Measurements from ENCODE around the gene MARVELD3.

MARVELD3 gene

DNA sequence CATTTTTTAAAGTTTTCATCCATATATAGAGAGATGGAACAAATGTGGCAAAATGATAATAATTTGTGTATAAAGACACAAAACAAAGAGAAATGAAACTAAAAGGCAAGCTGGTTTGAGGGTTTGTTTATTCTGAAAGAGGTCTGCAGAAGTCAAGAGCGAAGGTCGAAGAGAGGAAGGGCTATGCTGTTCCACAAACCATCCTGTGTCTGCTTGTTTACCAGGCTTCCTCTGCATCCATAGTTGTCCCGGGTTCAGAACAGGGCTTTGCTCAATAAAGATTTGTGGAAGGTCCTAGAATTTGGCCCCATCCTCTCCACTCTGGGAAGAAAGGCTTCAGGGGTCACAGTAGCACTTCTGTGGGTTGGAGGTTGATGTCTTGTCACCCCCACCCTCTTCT lies 2.4 kb upstream of the MARVELD3 start:
- no peak for DNase-seq

GRCh38 chr16:71625113-71625850 lies 702 bp upstream of the MARVELD3 start:
- DNase-seq: no peak

GRCh38 chr16:71626858-71627213 lies 852 bp downstream of the MARVELD3 start:
- DNase-seq: no peak

- no peak for DNase-seq
Measured at GRCh38 chr16:71627731-71628181, 1.8 kb downstream of the MARVELD3 start.

DNA sequence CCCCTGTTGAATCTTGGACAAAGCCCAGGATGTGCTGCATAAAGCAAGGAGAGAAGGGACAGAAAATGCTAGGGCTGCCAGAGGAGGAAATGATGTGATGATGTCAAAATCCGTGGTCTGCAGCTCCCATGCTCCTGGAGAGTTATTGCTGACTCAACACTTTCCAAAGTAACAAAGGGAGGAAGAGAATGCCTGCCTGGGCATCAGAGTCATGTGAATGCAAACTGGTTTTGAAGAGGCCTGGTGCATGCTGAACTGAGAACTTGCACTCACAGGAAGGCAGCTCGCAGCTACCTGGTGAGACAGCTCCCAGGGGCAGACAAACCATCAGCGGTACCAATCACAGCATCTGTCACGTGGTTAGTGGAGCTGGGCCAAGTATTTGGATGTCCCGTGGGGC lies 2.8 kb downstream of the MARVELD3 start:
- DNase-seq: peak; percentile 52

DNA sequence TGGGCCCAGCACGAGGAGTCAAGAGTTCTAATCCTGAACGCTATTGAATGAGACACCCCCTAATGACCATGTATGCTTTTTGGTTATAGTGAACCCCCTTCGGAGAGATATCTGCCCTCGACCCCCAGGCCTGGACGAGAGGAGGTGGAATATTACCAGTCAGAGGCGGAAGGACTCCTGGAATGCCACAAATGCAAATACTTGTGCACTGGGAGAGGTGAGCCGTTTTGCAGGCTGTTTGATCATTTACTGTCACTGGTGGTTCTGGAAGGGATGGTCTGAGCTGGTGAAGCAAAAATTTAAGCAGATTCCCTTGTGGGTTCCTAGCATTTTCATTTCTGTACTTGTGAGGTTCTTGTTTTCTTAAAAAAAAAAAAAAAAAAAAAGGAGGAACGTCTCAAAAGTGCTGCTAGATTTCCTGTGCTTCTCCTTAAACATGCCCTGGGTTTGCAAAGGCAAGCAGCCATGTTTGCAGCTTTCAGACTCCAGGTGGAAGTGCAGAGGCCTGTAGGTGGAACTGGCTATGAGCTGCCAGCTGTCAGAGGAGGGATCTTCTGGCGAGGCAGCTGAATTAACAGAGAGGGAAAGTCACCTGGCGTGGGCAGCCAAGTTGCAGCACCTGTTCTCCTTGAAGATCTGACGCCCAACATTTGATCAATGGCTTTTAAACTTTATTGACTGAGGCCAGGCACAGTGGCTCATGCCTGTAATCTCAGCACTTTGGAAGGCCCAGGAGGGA lies 3.5 kb downstream of the MARVELD3 start:
- DNase-seq: no peak

- DNase-seq: no peak
Measured at GRCh38 chr16:71630808-71631207, 4.8 kb downstream of the MARVELD3 start.

GRCh38 chr16:71631776-71632175 lies 5.8 kb downstream of the MARVELD3 start:
- no peak for DNase-seq

GRCh38 chr16:71635632-71636031 lies 9.6 kb downstream of the MARVELD3 start:
- DNase-seq: no peak

DNA sequence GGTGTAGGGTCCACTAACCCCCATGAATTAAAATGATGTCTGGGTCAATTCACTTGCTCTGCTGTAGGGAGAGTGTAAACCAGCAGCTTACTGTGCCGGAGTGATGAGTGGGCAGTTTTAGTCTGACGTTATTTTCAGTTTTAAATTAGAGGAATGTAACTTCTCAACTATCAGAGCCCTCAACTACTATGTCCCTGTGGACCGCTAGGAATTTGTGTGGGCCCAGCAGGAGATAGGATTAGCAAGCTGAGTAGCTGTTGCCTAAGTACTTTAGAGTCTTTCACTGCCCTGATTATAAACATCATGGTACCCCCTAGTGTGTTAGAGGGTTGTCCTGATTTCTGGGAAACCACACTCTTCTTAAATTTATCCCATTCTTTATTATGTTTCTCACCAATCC lies 11.4 kb downstream of the MARVELD3 start:
- DNase-seq: peak; percentile 95

DNA sequence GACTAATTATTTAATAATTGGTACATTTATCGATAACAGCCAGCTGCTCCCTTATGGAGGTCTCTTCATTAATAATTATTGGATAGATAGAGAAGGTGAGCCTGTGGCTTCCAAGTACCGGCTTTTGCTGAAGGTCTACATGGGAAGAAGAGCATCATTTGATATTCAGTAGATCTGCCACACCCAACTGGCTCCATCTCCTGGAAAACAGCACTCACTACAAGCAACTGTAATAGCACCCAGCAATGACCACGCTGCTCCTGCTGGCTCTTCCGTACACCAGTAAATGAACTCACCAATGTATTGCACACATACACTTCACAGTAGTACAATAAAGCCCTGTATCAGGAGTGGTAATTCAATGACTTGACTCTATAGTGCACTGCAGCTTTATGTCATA lies 19.5 kb downstream of the MARVELD3 start:
- peak; percentile 38 for DNase-seq

DNA sequence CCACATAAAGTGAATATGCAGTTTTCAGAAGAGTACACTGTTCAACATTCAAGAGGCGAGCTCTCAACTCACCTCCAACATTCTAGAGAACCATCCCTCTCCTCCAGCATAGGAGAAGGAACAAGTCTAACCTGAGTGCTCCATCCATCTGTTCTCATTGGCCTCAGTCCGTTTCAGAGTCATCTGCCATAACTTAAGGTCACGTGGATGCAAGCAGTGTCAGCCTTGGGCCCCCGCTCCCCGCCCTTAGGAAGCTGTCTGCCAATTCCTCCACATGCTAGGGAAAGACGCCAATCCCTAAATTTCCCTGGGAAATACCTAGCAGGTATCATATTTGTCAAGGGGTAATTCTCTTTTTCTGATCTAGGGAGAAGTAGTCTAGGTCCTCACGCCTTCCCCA lies 21.4 kb downstream of the MARVELD3 start:
- DNase-seq: no peak

GRCh38 chr16:71648162-71648561 lies 22.2 kb downstream of the MARVELD3 start:
- no peak for DNase-seq

DNA sequence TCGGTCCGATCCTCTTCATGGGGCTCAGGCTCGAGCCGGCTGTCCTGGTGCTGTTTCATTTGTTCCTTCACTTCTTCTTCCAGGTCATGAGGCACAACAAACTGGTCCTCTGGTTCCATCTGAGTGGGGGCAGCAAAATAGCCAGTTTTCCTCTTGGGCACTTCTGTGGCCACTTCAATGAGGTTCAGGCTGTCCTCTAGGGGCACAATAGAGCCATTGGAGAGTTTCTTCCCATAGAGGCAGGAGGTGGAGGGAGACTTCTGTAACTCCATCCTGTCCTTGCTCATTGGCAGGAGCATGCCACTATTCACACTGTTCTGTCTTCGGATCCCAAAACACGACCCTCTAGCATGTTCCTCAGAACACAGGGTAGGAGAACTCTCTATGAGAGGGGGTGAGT lies 22.9 kb downstream of the MARVELD3 start:
- no peak for DNase-seq

GRCh38 chr16:71649704-71650103 lies 23.7 kb downstream of the MARVELD3 start:
- DNase-seq: no peak

DNA sequence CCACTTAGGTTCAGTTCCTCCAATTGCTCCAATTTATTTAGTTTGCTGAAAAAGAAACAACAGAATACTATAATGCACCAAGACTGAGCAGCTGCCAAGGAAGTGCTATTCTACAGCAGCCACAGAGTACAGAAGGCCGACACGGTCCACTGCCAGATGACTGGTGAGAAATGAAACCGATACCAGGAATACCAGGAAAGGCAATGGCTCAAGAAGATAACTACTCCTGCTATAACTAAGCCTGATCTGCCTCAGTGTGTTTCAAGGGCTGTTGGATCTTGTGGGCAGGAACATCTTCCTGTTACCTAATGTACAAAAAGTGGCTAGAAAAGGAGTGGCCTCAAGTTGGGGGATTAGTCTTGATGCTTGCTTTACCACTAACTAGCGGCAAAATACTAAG lies 32.8 kb downstream of the MARVELD3 start:
- DNase-seq: no peak

DNA sequence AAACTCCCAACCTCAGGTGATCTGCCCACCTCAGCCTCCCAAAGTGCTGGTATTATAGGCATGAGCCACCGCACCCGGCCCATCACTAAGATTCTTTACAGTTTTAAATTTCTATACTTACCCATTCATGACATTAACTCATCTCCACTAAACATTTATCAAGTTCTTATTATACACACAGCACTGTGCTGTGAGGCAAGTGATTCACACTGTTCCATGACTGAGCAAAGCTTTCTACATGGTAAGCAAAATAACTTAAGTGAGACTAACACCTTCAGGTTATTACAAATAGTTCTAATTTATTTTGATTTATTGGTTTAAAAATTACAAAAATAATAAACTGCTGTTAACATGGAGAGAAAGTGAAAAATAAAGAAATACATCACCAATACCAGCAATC lies 33.5 kb downstream of the MARVELD3 start:
- DNase-seq: no peak

GRCh38 chr16:71666264-71666663 lies 40.3 kb downstream of the MARVELD3 start:
- DNase-seq: no peak

- no peak for DNase-seq
Measured at GRCh38 chr16:71666928-71667707, 41.1 kb downstream of the MARVELD3 start.

DNA sequence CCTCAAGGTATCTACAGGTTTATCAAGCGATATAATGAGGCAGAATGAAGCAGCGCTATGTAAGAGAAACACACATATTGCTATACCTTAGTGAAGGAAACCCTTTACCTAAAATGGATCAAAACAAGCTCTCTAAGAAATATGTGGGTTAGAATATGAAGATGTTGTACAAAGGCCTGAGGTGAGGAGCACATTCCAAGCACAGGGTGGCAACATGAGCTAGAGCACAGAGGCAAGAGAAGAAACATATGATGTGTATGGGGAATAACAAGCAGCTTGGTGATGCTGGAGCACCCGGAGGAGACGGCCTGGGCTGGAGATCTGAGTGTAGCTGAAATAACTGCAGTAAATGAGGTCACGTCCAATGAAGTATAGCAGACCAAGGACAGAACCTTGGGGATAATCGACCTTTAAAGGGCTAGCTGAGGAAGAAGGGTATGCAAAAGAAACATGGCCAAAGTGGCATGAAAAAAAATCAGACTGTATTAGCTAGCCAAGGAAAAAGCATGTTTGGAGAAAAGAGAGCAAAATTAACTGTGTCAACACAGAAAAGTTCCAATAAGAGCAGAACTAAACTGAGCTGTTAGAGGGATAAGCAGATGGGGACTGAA lies 44.0 kb downstream of the MARVELD3 start:
- DNase-seq: no peak

DNA sequence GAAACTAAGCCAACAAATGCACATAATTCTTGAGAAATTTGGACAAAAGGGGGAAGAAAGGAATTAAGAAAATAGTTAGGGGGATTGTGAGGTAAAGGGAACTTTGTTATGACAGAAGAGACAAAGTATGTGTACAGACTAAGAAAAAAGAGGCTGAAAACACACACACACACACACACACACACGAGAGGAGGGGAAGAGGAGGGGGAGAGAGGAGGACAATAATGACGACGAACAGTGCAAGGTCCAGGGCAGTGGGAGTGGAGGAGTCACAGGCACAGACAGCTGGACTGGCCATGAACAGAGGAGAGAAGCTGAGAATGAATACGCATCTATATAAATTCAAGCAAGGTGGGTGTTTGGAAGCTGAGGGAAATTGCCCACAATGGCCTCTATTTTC lies 44.6 kb downstream of the MARVELD3 start:
- DNase-seq: no peak

DNA sequence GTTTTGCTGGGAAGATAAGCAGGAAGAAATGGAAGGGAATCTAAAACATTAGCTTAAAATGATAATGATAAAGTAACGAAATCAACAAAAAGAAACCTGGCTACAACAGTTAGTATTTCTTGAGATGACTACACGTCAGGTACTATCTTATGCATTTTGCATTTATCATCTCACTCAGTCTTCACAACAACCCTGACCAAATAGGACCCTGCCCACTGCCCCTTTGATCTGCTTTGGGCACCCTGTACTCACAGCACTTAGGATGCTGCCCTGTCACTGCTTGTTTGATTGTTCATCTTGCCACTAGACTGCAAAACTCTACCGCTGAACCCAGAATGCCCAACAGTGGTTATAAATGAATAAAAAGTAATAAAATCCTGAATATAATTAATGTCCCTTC lies 45.2 kb downstream of the MARVELD3 start:
- no peak for DNase-seq

DNA sequence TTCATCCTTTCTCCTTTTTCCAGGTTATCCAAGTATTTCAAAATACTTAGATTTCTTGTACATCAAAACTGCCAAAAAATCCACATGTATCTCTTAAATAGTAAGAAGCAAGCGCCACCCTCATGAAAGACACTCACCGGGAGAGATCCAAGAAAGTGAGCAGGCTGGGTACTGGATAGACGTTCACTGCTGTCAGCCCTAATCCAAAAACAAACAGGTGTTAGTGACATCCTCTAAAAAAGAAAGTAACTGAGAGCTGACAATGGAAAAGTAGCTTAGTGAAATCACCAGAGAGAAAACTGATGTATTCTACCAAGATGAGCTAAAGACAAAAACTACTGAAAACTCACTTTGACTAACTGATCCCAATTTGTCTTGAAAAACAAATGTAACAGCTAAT lies 46.1 kb downstream of the MARVELD3 start:
- DNase-seq: no peak
